Activated T-cell treated with anti-CD3 and anti-CD28 coated beads, Interleukin-2, amount 50 U/mL, for 4 hours (primary cell): ENCODE data around the gene ADM5. TPM values are rescaled to one million over a fixed set of nuclear protein-coding genes. Genes with fewer than 3 reads are reported as not detected.

ENCODE experiments used
- ATAC-seq, 2 donors: fragments of 200-7000 bp; cut with Tn5 transposase; one replicate each; pipeline ENCODE4 v1.10.0; 2021
- DNase-seq: peaks from one replicate; pipeline ENCODE4 v3.0.0-alpha.2; 2020
- H3K27me3 Mint-ChIP-seq: one replicate; pipeline ENCODE4 v1.8.0; 2021; ENCODE audit warnings: low read depth, mixed read lengths
- H3K36me3 Mint-ChIP-seq: one replicate; pipeline ENCODE4 v1.8.0; 2022; ENCODE audit warnings: mixed read lengths; ENCODE audit not compliant: insufficient read depth
- H3K4me1 Mint-ChIP-seq: one replicate; pipeline ENCODE4 v1.8.0; 2021; ENCODE audit warnings: low read depth, mixed read lengths
- H3K4me3 Mint-ChIP-seq: one replicate; pipeline ENCODE4 v1.8.0; 2021; ENCODE audit warnings: mild to moderate bottlenecking, moderate library complexity, mixed read lengths
- H3K9me3 Mint-ChIP-seq: one replicate; pipeline ENCODE4 v1.8.0; 2021; ENCODE audit warnings: mixed read lengths
- total RNA-seq, 3 donors: library from RNA; stranded (reverse); gene quantifications; one replicate each; pipeline ENCODE4 v1.2.1, GENCODE V29; 2021

Gene ADM5
- total RNA-seq, 3 donors from 2014 or later = 16.3 to 20.8 (median 17.2) TPM

DNA sequence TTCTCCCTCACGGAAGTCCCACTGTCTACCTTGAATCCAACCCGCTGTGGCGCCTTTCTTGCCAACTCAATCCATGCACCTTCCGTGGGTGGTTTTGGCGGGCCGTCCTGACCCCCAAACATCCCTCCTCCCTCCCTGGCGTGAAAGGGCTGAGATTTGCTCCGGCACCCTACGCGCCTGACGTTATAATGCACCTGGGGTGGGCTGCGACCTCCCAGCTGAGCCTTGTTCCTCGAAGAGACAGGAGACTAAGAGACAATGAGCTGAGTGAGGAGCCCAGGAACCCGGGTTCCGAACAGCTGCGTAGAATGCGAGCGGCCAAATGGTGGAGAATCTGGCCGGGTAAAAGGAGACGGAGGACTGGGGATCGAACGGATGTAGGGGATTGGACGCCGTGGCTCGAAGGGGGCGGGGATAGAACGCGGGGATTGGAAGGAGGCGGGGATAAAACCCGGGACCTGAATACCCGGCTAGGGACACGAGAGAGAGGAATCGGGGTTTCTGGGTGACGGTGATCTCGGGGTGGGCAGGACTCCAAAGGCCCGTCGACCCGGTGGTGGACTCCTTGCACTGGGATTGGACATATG lies 1.4 kb downstream of the ADM5 start, which contains the start of gene CPT1C:
TSS of gene CPT1C (plus strand) at position 461 of the 587 bp plus-strand sequence. CDS start 1,137 bp downstream, outside the sequence.
- Mint-ChIP-seq H3K36me3 (peaks cover 9% of the 10 kb centered on the region), H3K4me3 (peak within 1 kb of the TSS; percentile 77), H3K4me1 (peaks cover 17% of the 10 kb centered on the region), H3K27me3 (peaks cover 16% of the 10 kb centered on the region), H3K9me3 (no peaks in the 10 kb centered on the region)
- ATAC-seq (peak; percentile 63 to 64), DNase-seq (peak; percentile 37)

DNA sequence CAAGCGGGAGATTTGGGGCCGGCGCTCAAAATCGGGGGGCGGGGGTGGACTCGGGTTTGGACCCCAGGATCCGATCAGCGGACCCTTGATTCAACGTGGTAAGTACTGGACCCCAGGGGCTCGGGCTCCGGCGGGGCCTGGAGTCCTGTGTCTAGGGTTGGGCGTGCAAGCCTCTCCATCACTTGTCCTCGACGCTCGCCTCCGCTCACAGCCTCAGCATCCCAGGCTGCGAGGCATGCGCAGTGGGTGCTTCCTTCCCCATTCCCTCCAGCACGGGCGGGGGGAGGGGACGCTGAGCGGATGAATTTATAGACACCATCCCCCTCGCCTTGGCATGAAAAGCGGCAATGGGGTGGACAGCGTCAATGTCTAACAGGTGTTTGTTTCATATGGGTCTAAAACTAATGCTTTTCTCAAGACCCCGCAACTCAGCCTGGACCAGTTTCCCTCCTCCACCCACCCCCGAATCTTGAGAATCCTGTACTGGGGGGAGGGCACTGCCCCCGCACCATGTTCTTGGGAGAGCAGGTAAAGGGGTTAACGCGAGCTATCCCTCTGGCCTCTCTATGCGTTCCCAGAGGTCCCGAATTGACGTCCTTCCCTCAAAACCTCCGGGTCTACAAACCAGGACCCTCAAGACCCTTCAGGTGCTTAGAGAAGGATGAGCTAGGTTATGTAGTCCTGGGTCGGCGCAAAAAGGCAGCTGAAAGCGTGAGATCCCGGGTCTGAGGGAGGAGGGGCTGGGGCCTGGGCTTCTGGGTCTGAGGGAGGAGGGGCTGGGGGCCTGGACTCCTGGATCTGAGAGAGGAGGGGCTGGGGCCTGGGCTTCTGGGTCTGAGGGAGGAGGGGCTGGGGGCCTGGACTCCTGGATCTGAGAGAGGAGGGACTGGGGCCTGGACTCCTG lies 2.1 kb downstream of the ADM5 start:
- Mint-ChIP-seq H3K4me3 (peak overlapping the region; percentile 77), H3K36me3 (peaks cover 8% of the 10 kb centered on the region), H3K9me3 (no peaks in the 10 kb centered on the region), H3K4me1 (peaks cover 17% of the 10 kb centered on the region), H3K27me3 (peaks cover 16% of the 10 kb centered on the region)
- DNase-seq = no peak
- peak; percentile 28 to 31 for ATAC-seq

DNA sequence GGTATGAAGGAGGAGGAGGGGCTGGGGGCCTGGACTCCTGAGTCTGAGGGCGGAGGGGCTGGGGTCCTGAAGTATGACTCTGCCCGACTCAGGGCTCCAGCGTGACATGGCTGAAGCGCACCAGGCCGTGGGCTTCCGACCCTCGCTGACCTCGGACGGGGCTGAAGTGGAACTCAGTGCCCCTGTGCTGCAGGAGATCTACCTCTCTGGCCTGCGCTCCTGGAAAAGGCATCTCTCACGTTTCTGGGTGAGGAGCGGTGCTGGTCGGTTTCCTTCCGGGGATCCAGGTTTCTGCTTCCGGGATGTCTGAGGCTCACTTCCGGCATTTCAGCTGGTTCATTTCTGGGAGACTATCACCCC lies 2.7 kb downstream of the ADM5 start:
- Mint-ChIP-seq H3K27me3 (peaks cover 16% of the 10 kb centered on the region), H3K4me1 (peaks cover 17% of the 10 kb centered on the region), H3K4me3 (no peak overlapping the region), H3K9me3 (no peaks in the 10 kb centered on the region), H3K36me3 (peaks cover 4% of the 10 kb centered on the region)
- ATAC-seq (no peak), DNase-seq (no peak)

DNA sequence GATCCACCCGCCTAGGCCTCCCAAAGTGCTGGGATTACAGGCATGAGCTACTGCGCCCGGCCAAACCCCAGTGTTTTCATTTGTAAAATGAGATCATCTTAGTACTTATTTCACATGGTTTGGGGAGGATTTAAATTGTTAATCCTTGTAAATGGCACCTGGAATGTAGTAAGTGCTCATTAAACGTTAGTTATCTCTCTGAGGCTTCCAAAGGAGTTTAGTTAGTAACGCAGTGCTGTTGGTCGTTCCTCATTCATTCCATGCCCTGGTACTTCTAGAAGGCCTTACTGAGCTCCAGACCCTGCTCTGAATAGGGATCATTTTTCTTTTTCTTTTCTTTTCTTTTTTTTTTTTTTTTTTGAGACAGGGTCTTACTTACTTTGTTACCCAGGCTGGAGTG lies 6.7 kb downstream of the ADM5 start:
- H3K4me3 Mint-ChIP-seq = no peak overlapping the region

DNA sequence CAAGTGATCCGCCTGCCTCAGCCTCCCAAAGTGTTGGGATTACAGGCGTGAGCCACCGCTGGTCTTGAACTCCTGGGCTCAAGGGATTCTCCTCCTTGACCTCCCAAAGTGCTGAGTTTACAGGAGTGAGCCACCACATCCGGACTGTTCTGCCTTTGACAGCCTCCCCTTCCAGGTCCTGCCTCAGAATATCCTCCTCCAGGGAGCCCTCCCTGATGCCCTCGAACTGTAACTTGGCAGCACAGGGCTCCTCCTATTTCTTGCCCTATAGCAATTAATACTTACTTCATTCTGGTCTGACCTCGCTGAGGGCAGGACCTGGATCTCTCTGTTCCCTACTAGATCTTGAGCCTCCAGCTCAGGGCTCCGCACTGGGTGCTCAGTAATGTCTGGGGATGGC lies 7.5 kb downstream of the ADM5 start:
- Mint-ChIP-seq H3K4me1 (no peaks in the 10 kb centered on the region), H3K4me3 (no peak overlapping the region), H3K9me3 (no peaks in the 10 kb centered on the region), H3K27me3 (peaks cover 2% of the 10 kb centered on the region), H3K36me3 (no peaks in the 10 kb centered on the region)
- DNase-seq (no peak), ATAC-seq (no peak)

More for the DNA sequence above, 6.7 kb downstream of the ADM5 start:
- Mint-ChIP-seq H3K27me3 (peaks cover 7% of the 10 kb centered on the region), H3K36me3 (no peaks in the 10 kb centered on the region), H3K4me1 (peaks cover 4% of the 10 kb centered on the region), H3K9me3 (no peaks in the 10 kb centered on the region)
- no peak for DNase-seq
- ATAC-seq = no peak

DNA sequence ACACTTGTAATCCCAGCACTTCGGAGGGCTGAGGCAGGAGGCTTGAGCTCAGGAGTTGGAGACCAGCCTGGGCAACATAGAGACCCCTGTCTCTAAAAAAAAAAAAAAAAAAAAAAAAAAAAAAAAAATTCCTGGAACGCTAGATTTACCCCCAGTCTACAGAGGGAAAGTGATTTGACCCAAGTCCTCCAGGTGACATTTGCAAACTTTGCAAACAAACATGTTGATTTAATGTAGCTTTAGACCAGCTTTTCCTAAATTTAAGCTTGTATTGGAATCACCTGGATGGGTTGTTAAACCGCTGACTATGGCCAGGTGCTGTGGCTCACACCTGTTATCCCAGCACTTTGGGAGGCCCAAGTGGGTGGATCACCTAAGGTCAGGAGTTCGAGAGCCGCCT lies 10.0 kb downstream of the ADM5 start:
- DNase-seq (no peak), ATAC-seq (no peak)
- Mint-ChIP-seq H3K9me3 (no peaks in the 10 kb centered on the region), H3K27me3 (no peaks in the 10 kb centered on the region), H3K36me3 (no peaks in the 10 kb centered on the region), H3K4me3 (no peak overlapping the region), H3K4me1 (no peaks in the 10 kb centered on the region)

DNA sequence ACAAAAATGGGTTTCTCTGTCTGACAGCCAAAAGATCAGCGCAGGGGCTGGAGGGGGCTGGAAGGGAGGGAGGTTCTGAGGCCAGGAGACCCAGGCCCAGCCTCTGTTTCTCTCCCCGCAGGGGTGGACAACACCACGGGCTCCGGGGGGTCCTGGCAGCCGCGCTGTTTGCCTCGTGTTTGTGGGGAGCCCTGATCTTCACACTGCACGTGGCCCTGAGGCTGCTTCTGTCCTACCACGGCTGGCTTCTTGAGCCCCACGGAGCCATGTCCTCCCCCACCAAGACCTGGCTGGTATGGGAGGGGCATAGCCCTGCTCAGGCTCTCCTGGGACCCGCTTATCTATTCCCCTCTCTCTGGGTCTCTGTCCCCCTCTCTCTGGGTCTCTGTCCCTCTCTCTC lies 11.2 kb downstream of the ADM5 start:
- ATAC-seq = no peak
- no peak overlapping the region for H3K4me3 Mint-ChIP-seq
- H3K36me3 Mint-ChIP-seq = no peaks in the 10 kb centered on the region

DNA sequence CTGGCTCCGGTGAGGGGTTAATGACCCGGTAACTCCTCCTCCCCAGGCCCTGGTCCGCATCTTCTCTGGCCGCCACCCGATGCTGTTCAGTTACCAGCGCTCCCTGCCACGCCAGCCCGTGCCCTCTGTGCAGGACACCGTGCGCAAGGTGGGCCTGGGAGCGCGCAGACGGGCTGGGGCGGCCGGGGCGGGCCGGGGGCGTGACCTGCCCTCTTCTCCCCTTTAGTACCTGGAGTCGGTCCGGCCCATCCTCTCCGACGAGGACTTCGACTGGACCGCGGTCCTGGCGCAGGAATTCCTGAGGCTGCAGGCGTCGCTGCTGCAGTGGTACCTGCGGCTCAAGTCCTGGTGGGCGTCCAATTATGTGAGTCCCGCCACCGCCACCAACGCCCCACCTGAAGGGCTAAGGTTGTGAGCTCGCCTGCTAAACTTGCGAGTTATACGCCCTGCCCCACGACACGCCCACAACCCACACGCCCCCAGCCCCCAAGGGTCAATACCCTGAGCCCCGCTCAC lies 11.9 kb downstream of the ADM5 start:
- H3K36me3 Mint-ChIP-seq = no peaks in the 10 kb centered on the region
- no peaks in the 10 kb centered on the region for H3K9me3 Mint-ChIP-seq
- no peaks in the 10 kb centered on the region for H3K27me3 Mint-ChIP-seq
- no peak overlapping the region for H3K4me3 Mint-ChIP-seq
- DNase-seq = no peak
- no peaks in the 10 kb centered on the region for H3K4me1 Mint-ChIP-seq
- peak in 1 of 2 donors; percentile 25 for ATAC-seq

More for the DNA sequence above, 11.2 kb downstream of the ADM5 start:
- H3K4me1 Mint-ChIP-seq = no peaks in the 10 kb centered on the region
- no peaks in the 10 kb centered on the region for H3K9me3 Mint-ChIP-seq
- no peak for DNase-seq
- no peaks in the 10 kb centered on the region for H3K27me3 Mint-ChIP-seq

DNA sequence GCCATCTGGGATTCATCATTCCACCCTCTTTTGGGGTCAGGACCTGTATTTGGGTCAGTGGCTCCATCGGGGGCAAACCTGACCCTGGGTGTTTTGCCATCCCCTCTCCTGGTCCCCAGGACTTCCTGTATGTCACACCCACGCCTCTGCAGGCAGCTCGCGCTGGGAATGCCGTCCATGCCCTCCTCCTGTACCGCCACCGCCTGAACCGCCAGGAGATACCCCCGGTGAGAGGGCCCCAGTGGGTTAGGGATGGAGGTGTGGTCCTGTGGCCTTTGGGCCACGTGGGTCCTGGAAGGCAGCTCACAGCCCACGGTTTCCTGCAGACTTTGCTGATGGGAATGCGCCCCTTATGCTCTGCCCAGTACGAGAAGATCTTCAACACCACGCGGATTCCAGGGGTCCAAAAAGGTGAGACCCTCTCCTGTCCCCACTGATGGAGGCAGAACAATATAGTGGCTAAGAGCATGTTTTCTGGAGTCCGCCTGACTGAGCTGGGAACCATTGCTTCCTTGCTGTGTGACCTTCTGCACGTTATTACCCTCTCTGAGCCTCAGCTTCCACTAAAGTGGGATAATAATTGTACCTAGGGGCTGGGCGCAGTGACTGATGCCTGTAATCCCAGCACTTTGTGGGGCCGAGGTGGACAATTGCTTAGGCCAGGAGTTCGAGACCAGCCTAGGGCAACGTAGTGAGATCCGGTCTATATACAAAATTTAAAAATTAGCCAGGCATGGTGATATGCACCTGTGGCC lies 15.7 kb downstream of the ADM5 start:
- Mint-ChIP-seq H3K4me1 (no peaks in the 10 kb centered on the region), H3K36me3 (no peaks in the 10 kb centered on the region), H3K4me3 (no peak overlapping the region), H3K27me3 (peaks cover 7% of the 10 kb centered on the region), H3K9me3 (no peaks in the 10 kb centered on the region)
- ATAC-seq (no peak), DNase-seq (no peak)

DNA sequence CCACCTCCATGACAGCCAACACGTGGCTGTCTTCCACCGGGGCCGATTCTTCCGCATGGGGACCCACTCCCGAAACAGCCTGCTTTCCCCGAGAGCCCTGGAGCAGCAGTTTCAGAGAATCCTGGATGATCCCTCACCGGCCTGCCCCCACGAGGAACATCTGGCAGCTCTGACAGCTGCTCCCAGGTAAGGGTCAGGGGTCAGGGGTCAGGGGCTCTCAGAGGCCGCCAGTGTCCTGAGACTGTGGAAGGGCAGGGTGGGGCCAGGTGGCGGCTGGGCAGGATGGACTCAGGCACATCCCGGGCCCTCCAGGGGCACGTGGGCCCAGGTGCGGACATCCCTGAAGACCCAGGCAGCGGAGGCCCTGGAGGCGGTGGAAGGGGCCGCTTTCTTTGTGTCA lies 16.5 kb downstream of the ADM5 start:
- no peaks in the 10 kb centered on the region for H3K4me1 Mint-ChIP-seq
- peaks cover 8% of the 10 kb centered on the region for H3K27me3 Mint-ChIP-seq
- no peak overlapping the region for H3K4me3 Mint-ChIP-seq
- H3K9me3 Mint-ChIP-seq = no peaks in the 10 kb centered on the region
- ATAC-seq (no peak), DNase-seq (no peak)
- H3K36me3 Mint-ChIP-seq = no peaks in the 10 kb centered on the region

DNA sequence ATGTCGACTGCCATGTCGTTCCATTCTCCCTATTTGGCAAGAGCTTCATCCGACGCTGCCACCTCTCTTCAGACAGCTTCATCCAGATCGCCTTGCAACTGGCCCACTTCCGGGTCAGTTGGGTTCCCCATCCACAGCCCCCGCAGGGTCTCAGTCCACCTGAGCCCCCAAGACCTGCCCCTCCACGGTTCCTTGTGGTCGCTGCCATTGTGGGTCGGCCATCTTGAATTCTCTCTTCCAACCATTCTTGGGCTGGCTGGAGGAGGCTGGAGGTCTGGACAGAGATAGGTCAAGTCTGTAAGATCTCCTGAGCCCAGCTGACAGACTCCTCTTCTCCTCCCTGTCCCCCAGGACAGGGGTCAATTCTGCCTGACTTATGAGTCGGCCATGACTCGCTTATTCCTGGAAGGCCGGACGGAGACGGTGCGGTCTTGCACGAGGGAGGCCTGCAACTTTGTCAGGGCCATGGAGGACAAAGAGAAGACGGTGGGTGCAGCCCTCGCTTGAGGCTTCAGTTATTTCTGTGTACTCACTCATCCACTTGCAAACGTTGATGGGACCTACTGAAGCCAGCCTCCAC lies 21.1 kb downstream of the ADM5 start:
- Mint-ChIP-seq H3K9me3 (no peaks in the 10 kb centered on the region), H3K27me3 (peaks cover 10% of the 10 kb centered on the region)

DNA sequence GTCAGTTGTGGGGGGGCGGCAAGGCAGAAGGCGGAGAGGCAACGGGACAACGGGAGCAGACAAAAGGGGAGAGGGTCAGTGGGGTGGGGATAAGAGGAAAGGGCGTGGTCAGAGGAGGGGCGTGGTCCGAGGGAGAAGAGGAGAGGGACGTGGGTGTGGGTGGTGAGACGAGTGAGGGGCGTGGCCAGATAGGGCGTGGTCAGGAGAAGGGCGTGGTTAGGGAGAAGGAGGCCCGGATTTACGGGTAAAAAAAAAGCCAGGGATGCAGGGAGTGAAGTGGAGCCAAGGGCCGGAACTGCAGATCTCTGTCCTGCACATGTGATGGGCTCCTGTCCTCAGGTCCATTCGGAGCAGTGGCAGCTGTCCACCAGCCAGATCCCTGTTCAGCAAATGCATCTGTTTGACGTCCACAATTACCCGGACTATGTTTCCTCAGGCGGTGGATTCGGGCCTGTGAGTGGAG lies 23.0 kb downstream of the ADM5 start:
- H3K4me3 Mint-ChIP-seq = no peak overlapping the region
- no peak for DNase-seq
- no peak for ATAC-seq
- peaks cover 2% of the 10 kb centered on the region for H3K4me1 Mint-ChIP-seq
- peaks cover 7% of the 10 kb centered on the region for H3K27me3 Mint-ChIP-seq
- H3K9me3 Mint-ChIP-seq = no peaks in the 10 kb centered on the region
- H3K36me3 Mint-ChIP-seq = no peaks in the 10 kb centered on the region

More for the DNA sequence above, 21.1 kb downstream of the ADM5 start:
- no peaks in the 10 kb centered on the region for H3K4me1 Mint-ChIP-seq
- no peaks in the 10 kb centered on the region for H3K36me3 Mint-ChIP-seq
- no peak overlapping the region for H3K4me3 Mint-ChIP-seq
- ATAC-seq (no peak), DNase-seq (no peak)

DNA sequence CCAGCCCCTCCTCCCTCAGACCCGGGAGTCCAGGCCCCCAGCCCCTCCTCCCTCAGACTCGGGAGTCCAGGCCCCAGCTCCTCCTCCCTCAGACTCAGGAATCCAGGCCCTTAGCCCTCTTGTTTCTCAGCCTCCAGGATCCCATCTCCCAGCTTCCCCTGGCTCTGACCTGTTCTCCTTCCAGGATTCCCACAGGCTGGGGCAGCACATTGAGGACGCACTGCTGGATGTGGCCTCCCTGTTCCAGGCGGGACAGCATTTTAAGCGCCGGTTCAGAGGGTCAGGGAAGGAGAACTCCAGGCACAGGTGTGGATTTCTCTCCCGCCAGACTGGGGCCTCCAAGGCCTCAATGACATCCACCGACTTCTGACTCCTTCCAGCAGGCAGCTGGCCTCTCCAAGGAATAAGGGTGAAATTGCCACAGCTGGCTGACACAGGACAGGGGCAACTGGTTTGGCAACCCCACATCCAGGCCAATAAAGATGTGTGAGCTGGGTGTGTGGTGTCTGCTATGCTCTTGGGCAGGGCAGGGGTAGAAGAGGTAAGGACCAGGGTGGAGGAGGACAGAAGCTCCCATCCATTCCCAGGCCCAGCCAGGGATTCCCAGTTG lies 23.9 kb downstream of the ADM5 start:
- Mint-ChIP-seq H3K9me3 (no peaks in the 10 kb centered on the region), H3K4me1 (peaks cover 6% of the 10 kb centered on the region), H3K36me3 (no peaks in the 10 kb centered on the region), H3K27me3 (peaks cover 6% of the 10 kb centered on the region), H3K4me3 (no peak overlapping the region)
- no peak for ATAC-seq
- no peak for DNase-seq
